ENCODE measurements around the gene MAPK12. TPM values are rescaled to one million over a fixed set of nuclear protein-coding genes. Genes with fewer than 3 reads are reported as not detected.
A peak's percentile ranks its signal among the peaks of the same experiment; 100 is the strongest.

Gene MAPK12
- total RNA-seq, 4 donors from 2014 or later, result 10.1 to 18.4 (median 14.0) TPM

DNA sequence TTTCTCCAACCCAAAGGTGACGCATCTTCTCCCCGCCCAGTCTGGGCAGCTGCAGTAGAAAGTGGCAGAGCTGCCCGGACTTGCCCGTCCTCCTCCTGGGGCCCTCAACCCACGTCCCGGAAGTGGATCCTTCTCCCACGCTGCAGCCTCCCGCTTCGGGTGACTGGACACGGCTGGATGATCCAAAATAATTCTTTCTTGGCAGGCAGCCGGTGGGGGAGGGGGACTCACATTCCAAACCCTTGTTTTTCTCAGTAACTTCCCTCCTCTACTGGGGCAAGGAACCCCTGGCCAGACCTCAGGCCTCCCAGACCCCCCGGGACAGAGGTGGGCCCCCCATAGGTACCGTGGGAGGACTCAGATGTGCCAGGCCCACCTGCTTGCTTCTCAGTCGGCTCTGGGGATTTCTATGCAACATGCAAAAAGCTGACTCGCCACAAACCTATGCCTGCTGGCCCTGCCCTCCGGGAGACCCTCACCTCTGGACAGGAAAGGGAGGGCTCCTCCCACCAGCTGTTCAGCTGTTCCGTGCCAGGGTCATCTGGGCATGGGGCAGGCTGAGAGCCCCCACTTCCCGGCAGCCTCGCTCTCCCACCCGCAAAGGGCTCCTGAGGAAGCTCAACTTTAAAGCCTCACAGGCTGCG is 44.6 kb upstream of the MAPK12 start:
- TF ChIP-seq POLR2AphosphoS5 (IDR thresholded peaks at IDR 0.05) (peak; percentile 90), POLR2A (IDR thresholded peaks at IDR 0.05) (peak in 1 of 2 donors; percentile 13), EP300 (IDR thresholded peaks at IDR 0.05) (no peak)
- TF ChIP-seq, protein P1, sequence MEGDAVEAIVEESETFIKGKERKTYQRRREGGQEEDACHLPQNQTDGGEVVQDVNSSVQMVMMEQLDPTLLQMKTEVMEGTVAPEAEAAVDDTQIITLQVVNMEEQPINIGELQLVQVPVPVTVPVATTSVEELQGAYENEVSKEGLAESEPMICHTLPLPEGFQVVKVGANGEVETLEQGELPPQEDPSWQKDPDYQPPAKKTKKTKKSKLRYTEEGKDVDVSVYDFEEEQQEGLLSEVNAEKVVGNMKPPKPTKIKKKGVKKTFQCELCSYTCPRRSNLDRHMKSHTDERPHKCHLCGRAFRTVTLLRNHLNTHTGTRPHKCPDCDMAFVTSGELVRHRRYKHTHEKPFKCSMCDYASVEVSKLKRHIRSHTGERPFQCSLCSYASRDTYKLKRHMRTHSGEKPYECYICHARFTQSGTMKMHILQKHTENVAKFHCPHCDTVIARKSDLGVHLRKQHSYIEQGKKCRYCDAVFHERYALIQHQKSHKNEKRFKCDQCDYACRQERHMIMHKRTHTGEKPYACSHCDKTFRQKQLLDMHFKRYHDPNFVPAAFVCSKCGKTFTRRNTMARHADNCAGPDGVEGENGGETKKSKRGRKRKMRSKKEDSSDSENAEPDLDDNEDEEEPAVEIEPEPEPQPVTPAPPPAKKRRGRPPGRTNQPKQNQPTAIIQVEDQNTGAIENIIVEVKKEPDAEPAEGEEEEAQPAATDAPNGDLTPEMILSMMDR (IDR thresholded peaks at IDR 0.05), result no peak
- 0% methylated on average over 1 of the region's 21 CpGs; no CpG with 5 or more reads in 1 of the 2 donors for WGBS, 2 donors (ENCODE audit: low coverage in 1 of 2)
- ATAC-seq, result peak; percentile 46
- Histone ChIP-seq H3K9me3 (no peaks in the 10 kb centered on the region), H3K27ac (peak overlapping the region; percentile 57 to 94 (median 92)), H3K36me3 (no peaks in the 10 kb centered on the region), H3K4me1 (peaks cover 4 to 82% (median 64%) of the 10 kb centered on the region in 3 donors), H3K4me3 (peak overlapping the region; percentile 86 to 94), H3K27me3 (no peaks in the 10 kb centered on the region)

DNA sequence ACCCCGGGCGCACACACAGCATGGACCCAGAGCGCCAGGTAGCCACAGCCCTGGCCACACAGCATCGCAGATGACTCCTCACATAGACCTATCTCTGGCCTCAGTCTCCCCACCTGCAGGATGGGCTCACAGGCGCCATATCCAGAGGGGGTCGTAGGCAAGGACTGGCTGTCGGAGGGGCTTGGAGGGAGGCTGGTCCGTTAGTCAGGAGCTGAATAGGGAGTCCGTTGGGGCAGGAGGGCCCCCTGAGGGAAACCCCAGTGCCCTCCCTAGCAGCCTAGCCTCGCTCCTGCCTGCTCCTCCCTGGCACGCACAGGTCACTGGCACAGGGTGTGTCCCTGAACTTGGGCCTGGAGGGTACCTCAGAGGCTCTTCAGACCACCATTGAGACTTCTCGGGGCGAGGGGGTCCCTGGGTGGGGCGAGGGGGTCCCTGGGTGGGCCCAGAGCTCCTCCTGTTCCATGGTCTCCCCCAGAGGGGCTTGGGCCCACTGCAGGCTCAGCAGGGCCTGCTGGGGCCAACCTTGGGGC is 44.0 kb upstream of the MAPK12 start:
- TF ChIP-seq POLR2A (IDR thresholded peaks at IDR 0.05) (no peak), POLR2AphosphoS5 (IDR thresholded peaks at IDR 0.05) (no peak), EP300 (IDR thresholded peaks at IDR 0.05) (no peak)
- TF ChIP-seq, protein P1 (IDR thresholded peaks at IDR 0.05), result no peak
- H3K9me3 ChIP-seq, result no peaks in the 10 kb centered on the region
- peaks cover 4 to 87% (median 70%) of the 10 kb centered on the region in 3 donors for H3K4me1 ChIP-seq

DNA sequence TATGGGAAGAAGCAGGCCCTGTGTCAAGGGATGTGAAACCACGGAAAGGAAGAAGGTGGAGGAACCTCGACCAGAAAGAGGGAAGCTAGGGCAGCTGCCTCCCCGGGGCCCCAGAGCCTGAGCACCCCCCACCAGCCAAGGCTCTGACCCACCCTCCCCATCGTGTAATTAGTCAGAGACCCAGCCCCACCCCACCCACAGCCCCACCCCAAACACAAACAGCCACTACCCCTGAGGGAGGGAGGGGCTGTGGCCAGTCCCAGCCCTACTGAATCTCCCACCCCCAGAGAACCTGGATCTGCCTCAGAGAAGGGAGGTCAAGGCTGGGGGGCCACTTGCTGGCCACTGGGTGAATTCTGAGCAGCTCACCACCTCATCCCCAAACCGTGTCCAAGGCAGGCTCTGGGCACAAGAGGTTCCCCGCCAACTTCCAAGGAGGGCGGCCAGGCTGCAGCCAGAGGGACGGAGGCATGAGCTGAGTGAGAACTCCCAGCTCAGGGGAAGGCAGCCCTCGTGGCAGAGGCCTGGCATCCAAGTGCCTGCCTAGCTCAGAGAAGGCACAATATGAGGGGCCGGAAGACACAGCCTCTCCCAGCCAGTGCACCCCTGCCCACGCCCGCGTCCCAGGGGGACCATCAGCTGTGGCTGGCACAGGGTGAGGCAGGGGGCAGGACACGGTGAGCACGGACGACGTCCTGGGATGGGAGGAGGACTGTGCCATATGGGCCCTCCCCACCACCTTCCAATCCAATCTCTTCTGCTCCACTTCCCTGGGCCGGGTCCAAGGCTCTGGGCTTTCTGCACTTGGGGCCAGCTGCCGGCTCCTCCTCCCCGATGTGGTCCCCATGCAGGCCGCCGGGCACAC is 43.3 kb upstream of the MAPK12 start:
- Histone ChIP-seq H3K9me3 (no peaks in the 10 kb centered on the region), H3K4me1 (peaks cover 4 to 92% (median 77%) of the 10 kb centered on the region in 3 donors), H3K36me3 (no peaks in the 10 kb centered on the region), H3K27me3 (no peaks in the 10 kb centered on the region), H3K4me3 (peak overlapping the region in 1 of 2 donors; percentile 94), H3K27ac (peak overlapping the region; percentile 57 to 94 (median 92))
- WGBS, 2 donors (ENCODE audit: low coverage in 1 of 2), result 16 to 40% methylated on average over 3 to 6 of the region's 22 CpGs
- ATAC-seq, result no peak
- TF ChIP-seq POLR2A (IDR thresholded peaks at IDR 0.05) (no peak), POLR2AphosphoS5 (IDR thresholded peaks at IDR 0.05) (no peak), EP300 (IDR thresholded peaks at IDR 0.05) (no peak)
- TF ChIP-seq, protein P1 (IDR thresholded peaks at IDR 0.05), result no peak

More for the DNA sequence above, 44.0 kb upstream of the MAPK12 start:
- ATAC-seq, result no peak
- H3K4me3 ChIP-seq, result peak overlapping the region; percentile 86 to 94
- no CpG with 5 or more reads among the region's 14 CpGs for WGBS, 2 donors (ENCODE audit: low coverage in 1 of 2)
- H3K36me3 ChIP-seq, result no peaks in the 10 kb centered on the region
- H3K27me3 ChIP-seq, result no peaks in the 10 kb centered on the region
- peak overlapping the region; percentile 57 to 94 (median 92) for H3K27ac ChIP-seq

DNA sequence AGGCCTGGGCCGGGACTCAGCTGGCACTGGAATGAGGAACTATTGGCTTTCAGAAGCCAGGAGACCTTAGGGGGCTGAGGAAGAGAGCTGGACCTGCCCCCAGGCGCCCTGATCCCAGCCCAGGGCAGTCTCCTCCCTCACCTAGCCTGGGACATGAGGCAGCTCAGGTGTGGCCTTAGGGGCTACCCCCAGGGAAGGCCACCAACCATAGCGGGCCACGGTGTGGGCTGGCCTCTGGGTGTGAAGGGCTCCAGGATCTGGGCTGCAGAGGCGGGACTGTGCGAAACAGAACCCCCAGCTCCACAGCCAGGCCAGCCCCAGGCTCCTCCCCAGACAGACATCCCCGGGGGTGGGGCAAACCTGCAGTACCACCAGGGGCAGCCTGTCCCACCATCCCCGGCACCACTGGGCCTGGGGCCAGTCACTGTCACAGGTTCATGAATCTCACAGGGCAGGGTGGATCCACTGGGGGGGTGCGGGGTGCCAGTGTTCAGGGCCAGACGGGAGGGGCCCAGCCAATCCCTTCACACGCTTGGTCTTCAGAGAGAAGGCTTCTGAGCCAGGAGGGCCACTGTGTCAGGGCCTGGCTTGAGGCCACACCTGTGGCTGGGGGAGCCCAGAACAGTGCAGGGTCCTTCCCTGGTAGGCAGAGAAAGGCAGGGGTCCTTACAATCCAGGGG is 42.5 kb upstream of the MAPK12 start:
- no CpG with 5 or more reads among the region's 11 CpGs for WGBS, 2 donors (ENCODE audit: low coverage in 1 of 2)
- Histone ChIP-seq H3K27ac (peak overlapping the region; percentile 57 to 94 (median 92)), H3K4me3 (peak overlapping the region in 1 of 2 donors; percentile 94), H3K27me3 (no peaks in the 10 kb centered on the region), H3K4me1 (peaks cover 4 to 92% (median 81%) of the 10 kb centered on the region in 3 donors), H3K9me3 (no peaks in the 10 kb centered on the region), H3K36me3 (no peaks in the 10 kb centered on the region)
- peak; percentile 2 for ATAC-seq
- TF ChIP-seq, protein P1 (IDR thresholded peaks at IDR 0.05), result peak in 1 of 4 experiments; percentile 8
- TF ChIP-seq POLR2A (IDR thresholded peaks at IDR 0.05), result no peak
